Activated gamma-delta T cell treated with anti-CD3 and anti-CD28 coated beads, Interleukin-2, amount 50 U/mL, for 16 hours (primary cell): ENCODE measurements around the gene FGA.

ENCODE experiments used
- DNase-seq: peaks from one replicate; pipeline ENCODE4 v3.0.0-alpha.2; 2020; ENCODE audit warnings: low read depth

FGA gene

DNA sequence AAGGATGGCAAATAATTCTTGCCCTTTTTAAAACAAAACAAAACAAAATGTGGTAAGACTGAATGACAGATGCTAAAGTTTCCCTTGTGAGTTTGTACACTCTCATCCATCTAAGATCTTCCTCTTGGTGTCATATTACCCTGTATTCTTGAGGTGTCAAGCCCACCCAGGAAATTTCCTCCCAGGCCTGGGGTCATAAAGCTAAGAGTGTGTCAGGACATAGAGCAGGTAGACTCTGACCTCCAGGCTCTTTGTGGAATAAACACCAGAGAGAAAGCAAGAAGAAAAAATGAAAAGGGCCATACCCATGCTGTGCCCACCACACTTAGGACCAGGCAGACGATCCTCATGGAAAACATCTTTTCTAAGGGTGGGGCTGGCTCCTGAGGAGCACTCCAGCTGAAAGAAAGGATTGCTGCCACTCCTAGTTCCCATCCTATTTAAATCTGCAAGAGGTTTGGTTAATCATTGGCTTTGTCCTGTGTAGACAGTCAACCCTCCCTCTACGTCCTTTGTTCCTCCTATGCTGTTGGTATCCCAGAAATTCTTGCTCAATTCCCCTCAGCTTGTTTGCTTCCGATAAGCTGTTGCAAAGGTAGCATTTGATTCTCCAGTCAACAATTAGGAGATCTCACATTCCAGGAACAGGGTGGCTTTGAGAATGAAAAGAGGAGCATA, at the start of gene FGA:
TSS of gene FGA (minus strand) at position 414 of the 678 bp plus-strand sequence. CDS start at position 359, 55 bp downstream.
- DNase-seq, result no peak

- DNase-seq, result no peak
Measured at GRCh38 chr4:154634058-154634457, 43.5 kb upstream of the FGA start.

DNA sequence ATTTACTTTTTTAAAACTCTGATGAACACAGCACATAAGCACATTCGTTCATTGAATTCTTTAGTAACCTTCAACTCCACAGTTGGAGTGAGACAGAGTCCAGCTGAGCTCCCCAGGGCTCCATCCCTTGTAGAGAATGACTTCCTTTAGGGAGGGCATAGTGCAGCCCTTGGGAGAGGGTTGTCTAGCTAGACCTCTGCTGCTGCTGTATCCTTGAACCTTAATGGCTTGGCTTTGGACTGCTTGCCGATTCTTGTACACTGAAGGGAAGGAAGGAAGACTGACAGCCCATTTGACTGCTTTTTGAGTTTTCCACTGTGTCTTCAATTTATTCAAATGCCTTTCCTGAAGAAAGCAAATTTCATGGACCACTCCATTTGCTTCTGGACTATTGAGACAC, 41.3 kb upstream of the FGA start:
- no peak for DNase-seq

DNA sequence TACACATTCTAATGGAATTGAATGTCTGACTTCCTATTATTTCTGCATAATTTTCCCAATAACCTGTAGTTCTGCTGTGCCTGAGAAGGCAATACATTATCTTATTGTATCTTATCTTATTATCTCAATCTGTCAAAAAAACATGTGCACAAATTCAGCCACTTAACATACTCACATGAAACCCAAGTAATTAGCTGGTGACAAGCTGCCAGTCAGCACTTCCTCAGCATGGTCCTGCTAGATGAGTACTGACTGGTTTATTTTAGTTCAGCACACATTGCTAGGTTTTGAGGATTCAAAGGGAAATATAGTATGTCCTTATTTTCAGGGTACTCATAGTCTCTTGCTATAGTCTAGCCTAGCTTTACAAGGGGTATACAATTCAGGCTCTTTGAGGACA, 39.8 kb upstream of the FGA start:
- DNase-seq, result no peak

- peak; percentile 4 for DNase-seq
Measured at GRCh38 chr4:154626793-154627484, 36.4 kb upstream of the FGA start.

GRCh38 chr4:154625971-154626370, 35.4 kb upstream of the FGA start:
- no peak for DNase-seq

GRCh38 chr4:154623995-154624394, 33.5 kb upstream of the FGA start:
- no peak for DNase-seq

- DNase-seq, result no peak
Measured at GRCh38 chr4:154623436-154623835, 32.9 kb upstream of the FGA start.

GRCh38 chr4:154622598-154622997, 32.1 kb upstream of the FGA start:
- DNase-seq, result no peak

DNA sequence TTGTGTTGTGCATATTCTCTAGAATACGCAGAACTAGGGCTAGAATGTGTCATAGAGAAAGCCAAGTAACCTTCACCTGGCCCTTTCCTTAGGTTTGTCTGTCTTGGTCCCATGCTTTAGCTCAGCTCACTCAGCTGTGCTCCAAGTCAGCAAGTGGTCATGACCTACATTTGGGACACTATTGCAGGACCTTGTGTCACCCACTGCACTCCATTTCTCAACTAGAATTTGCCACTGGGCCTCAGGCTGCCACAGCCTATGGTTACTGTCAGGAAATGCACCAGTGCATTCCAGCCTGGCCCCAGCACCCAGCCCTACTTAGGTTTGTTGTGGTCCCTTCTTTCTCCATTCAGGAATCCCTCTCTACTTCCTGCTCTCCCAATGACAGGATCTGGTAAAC, 29.6 kb upstream of the FGA start:
- no peak for DNase-seq

- peak; percentile 9 for DNase-seq
Measured at GRCh38 chr4:154618708-154619315, 28.3 kb upstream of the FGA start.

DNA sequence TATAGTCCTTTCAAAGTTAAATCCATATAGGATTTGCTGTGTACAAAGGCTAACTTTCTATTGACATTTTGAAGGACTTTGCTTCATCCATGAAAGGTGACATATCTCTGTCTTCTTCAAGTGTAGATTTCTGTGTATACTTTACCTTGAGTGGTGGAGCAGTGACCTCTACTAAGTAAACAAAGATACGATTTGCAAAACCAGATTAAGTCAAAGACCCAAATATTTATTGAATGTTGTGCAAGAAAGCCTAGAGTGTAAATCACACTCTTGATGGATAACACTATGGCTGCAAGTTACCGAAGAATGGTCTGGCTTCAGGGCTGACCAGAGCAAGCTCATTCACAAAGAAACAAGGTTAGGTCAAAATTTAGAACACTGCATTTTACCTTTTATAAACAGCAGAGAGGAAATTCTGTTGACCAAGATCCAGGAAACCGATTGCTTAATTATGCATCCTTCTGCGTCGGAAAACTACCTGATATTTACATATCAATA, 27.3 kb upstream of the FGA start:
- DNase-seq, result no peak

- DNase-seq, result no peak
Measured at GRCh38 chr4:154616731-154617130, 26.2 kb upstream of the FGA start.

GRCh38 chr4:154616287-154616686, 25.7 kb upstream of the FGA start:
- DNase-seq, result no peak

GRCh38 chr4:154615211-154615610, 24.7 kb upstream of the FGA start:
- DNase-seq, result no peak

DNA sequence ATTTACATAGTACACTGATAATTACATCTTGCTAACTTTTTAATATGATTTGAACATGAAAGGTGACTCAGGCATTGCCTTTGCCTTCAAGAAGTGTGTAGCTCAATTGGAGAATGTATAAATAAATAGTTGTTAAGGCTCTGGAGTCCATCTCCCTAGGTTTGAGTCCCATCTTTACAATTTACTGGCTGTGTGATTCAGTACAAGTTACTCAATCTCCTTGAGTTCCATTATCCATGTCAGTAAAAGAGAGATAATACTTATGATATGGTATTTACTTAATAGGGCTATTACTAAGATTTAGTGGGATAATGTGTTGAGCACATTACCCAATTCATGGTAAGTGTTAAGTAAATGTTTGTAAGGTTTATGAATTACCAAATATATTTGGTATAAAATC, 23.8 kb upstream of the FGA start:
- DNase-seq, result no peak

DNA sequence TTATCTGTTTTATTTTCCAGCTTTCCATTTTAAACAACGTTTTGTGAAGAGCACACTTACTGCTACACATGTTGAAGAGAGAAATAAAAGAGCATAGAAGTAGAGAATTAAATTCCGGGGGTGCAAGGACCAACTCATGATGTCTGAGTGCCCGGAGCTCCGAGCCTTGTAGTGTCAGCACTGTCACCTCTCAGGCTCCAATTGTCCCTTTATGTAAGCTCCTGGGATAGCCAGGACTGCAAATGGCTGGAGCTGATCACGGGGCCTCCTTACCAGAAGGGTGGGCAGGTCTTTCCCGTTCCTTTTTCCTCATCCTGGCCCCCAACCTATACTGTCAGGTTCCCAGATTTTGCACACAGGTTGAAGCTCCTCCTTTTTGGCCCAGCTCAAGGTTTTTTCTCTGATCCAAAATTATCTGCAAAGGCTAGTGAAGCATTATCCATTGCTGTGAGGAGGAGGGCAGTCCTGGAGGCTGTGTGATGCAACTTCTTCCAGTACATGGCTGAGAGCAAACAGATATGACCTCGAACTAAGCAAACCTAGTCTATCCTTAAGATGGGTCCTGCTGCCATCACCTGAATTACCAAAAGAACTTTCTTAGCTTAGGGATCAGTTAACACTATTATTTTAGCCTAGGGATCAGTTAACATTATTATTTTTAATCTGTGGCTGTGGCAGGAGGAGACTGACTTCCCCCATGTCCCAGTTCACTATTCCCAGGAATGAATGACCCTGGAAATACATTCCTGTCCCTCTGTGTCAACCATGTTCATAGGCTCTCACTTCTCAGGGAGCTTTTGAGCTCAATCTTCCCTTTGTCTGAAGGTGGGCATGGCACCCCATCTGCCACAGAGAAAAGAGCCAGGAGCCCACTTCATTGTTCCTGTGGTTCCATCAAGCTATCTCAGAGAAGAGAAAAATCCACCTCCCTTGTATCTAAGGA, 22.2 kb upstream of the FGA start, which contains the start of gene FGG:
TSS of gene FGG (minus strand) at position 185 of the 943 bp plus-strand sequence. CDS start at position 138, 47 bp downstream.
- DNase-seq, result no peak

DNA sequence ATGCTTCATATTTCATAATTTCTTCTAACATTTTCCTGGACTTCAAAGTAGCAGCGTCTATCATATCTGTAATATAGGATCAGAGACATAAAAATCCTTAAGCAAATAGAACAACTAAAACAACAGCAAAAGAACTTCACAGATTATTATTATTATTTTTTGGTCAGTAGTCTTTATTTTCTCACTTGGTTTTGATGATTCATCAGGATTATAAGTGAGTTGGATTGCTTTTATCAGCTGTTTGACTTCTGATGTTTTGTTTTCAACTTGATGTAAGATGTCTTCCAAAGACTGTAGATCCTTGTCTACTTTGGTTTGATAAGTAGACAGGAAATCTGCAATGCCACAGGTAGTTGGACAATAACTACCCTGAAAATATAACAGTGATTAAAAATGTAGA, 21.3 kb upstream of the FGA start:
- DNase-seq, result no peak

DNA sequence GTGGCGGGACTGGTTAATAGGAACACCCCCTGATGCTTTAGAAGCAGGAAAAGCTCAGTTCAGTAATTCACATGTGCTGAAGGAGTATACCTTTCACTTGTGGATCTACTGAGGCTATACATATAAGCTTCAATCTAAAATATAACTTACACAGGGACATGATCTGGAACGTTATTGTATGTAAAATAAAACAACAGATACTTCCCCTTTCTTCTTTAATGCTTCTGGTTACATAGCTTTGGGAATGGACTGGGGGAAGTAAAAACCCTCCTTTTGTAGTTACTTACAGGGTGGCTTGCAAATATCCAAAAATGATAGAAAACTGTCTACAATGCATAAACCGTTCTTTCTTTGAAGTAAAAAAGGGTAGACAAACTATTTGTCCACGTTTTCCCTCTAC, 20.0 kb upstream of the FGA start:
- DNase-seq, result no peak

DNA sequence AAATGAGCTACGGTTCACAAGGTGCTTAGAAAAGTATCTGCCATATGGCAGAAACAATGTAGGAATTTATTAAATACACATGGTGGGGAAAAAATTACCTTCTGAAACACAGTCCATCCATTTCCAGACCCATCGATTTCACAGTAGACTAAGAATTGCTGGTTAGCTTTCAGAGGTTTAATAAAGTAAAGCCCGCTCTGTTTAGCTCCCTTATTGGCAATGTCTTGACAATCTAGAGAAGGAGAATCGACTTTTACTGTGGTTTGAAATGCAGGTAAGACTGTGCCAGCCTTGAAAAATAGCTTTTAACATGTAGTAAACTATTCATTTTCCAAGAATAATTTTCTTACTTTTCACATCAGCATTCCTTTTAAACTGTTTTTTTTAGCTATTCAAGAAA, 19.0 kb upstream of the FGA start:
- no peak for DNase-seq

- no peak for DNase-seq
Measured at GRCh38 chr4:154608361-154609252, 18.1 kb upstream of the FGA start.
